Type B pancreatic cell (in vitro differentiated cells): ENCODE measurements around the gene CD4. TPM values are rescaled to one million over a fixed set of nuclear protein-coding genes. Genes with fewer than 3 reads are reported as not detected.

Source experiments
- DNase-seq: peaks from one replicate; pipeline ENCODE4 v3.0.0; 2021; ENCODE audit warnings: mixed read lengths; ENCODE audit not compliant: unreplicated experiment; ENCODE audit errors: extremely low spot score
- H3K27ac Mint-ChIP-seq: 2 replicates; pipeline ENCODE4 v1.8.0; 2021; ENCODE audit warnings: mild to moderate bottlenecking, mixed read lengths
- H3K27me3 Mint-ChIP-seq: 2 replicates; pipeline ENCODE4 v1.8.0; 2021; ENCODE audit warnings: mixed read lengths
- H3K36me3 Mint-ChIP-seq: 2 replicates; pipeline ENCODE4 v1.8.0; 2021; ENCODE audit warnings: mixed read lengths
- H3K4me1 Mint-ChIP-seq: one replicate; pipeline ENCODE4 v1.8.0; 2021; ENCODE audit warnings: mixed read lengths; ENCODE audit not compliant: unreplicated experiment
- H3K4me3 Mint-ChIP-seq: 2 replicates; pipeline ENCODE4 v1.8.0; 2021; ENCODE audit warnings: mild to moderate bottlenecking, mixed read lengths
- H3K9me3 Mint-ChIP-seq: 2 replicates; pipeline ENCODE4 v1.8.0; 2021; ENCODE audit warnings: mixed read lengths
- CTCF ChIP-seq: fragments of 200-600 bp; sonication (generic); conservative IDR thresholded peaks from 2 replicates; pipeline ENCODE4 v1.5.0; 2021; ENCODE audit warnings: antibody characterized with exemption, mild to moderate bottlenecking
- total RNA-seq: library from RNA; stranded (reverse); gene quantifications from 2 replicates; pipeline ENCODE4 v1.2.1, GENCODE V29; 2021; ENCODE audit warnings: low replicate concordance

CD4 gene
- total RNA-seq, 1 donor from 2014 or later: 0.65 TPM

DNA sequence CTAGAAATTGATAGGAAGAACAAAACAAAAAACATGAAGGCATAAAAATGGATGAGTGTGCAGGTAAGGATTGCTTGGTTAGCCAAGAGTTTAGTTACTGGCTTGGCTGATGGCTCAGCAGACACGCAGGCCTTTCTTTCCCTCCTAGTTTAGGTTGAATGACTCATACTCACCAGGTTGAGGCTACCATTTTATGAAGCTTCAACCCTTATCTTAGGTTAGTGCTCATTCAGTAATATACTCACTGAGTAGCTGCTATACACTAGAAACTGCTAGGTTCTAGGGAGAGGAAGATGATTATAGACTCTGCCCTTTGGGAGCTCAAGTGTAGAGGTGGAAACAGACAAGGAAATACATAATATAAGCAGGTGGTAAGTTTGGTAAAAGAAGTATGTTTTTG lies 44.9 kb downstream of the CD4 start:
- Mint-ChIP-seq H3K4me1 (no peaks in the 10 kb centered on the region), H3K36me3 (peaks cover 31% of the 10 kb centered on the region), H3K27me3 (peaks cover 3% of the 10 kb centered on the region), H3K4me3 (no peak overlapping the region), H3K9me3 (no peaks in the 10 kb centered on the region), H3K27ac (no peak overlapping the region)
- DNase-seq: no peak
- TF ChIP-seq CTCF: no peak

DNA sequence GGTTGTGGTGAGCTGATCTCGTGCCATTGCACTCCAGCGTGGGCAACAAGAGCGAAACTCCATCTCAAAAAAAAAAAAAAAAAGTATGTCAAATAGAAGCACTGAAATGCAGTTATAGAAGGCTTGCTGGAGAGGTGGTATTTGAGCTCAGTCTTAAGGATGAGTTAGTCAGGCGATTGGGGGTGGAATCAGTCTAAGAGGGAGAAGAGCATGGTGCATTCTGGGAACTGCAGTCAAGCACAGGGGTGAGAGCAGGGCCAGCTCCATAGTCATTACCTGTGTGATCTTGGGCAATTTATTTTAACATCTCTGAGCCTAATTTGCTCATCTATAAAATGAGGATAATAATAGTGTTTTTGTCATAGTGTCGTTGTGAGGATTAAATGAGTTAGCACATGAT lies 45.5 kb downstream of the CD4 start:
- Mint-ChIP-seq H3K4me1 (no peaks in the 10 kb centered on the region), H3K27me3 (no peaks in the 10 kb centered on the region), H3K9me3 (no peaks in the 10 kb centered on the region), H3K36me3 (peaks cover 31% of the 10 kb centered on the region), H3K4me3 (no peak overlapping the region), H3K27ac (no peak overlapping the region)
- TF ChIP-seq CTCF: no peak
- DNase-seq: no peak

DNA sequence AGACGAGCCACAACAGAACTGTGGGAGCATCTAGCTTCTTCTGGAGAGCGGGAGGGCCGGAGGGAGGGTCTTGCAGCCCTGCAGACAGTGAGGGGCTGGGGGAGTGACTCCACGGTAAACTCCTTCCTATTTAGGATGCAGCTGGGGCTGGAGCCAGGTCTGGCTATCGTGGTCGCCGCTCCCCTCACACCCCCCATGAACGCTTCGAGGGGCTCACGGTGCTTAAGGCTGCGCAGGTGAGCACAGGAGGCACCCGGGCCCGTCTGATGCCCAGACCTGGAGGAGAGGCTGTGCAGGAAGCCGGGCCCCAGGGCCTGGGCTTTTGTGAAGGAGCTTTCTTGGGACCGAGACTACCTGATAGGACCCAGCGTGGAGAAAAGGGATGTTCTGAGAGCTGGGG lies 47.5 kb downstream of the CD4 start:
- no peak overlapping the region for H3K27ac Mint-ChIP-seq
- H3K9me3 Mint-ChIP-seq: no peaks in the 10 kb centered on the region
- H3K36me3 Mint-ChIP-seq: peaks cover 26% of the 10 kb centered on the region
- no peaks in the 10 kb centered on the region for H3K27me3 Mint-ChIP-seq
- no peak for TF ChIP-seq CTCF
- H3K4me3 Mint-ChIP-seq: no peak overlapping the region
- DNase-seq: no peak
- no peaks in the 10 kb centered on the region for H3K4me1 Mint-ChIP-seq

DNA sequence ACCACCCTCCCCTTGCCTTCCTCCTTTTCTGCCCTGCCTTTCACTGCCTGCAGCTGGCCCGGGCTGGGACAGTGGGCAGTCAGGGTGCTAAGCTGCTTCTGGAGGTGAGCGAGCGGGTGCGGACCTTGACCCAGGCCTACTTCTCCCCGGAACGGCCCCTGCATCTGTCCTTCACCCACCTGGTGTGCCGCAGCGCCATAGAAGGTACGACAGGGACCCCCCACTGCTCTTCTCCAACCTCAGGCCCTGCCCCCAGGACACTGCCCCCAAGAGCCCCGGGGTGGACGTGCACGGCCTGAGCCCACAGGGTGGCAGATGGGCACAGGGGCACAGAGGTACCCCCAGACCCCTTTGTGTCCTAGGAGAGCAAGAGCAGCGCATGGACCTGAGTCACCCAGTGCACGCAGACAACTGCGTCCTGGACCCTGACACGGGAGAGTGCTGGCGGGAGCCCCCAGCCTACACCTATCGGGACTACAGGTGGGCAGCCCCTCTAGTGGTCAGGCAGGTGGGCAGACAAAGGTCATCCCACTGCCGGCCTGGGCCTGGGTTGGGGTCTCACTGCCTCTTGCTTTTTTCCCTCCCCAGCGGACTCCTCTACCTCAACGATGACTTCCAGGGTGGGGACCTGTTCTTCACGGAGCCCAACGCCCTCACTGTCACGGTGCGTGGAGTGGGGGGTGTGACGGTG lies 48.2 kb downstream of the CD4 start:
- Mint-ChIP-seq H3K4me3 (no peak overlapping the region), H3K27ac (no peak overlapping the region)
- TF ChIP-seq CTCF: no peak

DNA sequence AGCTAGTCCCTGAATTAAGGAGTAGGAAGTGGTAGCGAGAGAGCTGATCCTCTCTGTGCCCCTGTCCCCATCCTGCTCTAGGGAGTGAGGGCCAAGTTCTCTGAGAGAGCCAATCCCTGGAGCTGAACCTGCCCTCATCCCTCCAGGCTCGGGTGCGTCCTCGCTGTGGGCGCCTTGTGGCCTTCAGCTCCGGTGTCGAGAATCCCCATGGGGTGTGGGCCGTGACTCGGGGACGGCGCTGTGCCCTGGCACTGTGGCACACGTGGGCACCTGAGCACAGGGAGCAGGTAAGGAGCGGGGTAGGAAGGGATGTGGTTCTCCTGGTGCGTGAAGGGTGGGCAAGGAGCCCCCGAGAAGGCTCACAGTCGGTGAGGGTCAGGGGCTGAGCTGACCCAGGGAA lies 49.5 kb downstream of the CD4 start:
- H3K4me1 Mint-ChIP-seq: no peaks in the 10 kb centered on the region
- no peak overlapping the region for H3K4me3 Mint-ChIP-seq
- H3K27me3 Mint-ChIP-seq: no peaks in the 10 kb centered on the region

More for the DNA sequence above, 48.2 kb downstream of the CD4 start:
- Mint-ChIP-seq H3K9me3 (no peaks in the 10 kb centered on the region), H3K27me3 (no peaks in the 10 kb centered on the region), H3K36me3 (peaks cover 25% of the 10 kb centered on the region), H3K4me1 (no peaks in the 10 kb centered on the region)
- DNase-seq: no peak

More for the DNA sequence above, 49.5 kb downstream of the CD4 start:
- Mint-ChIP-seq H3K9me3 (no peaks in the 10 kb centered on the region), H3K27ac (no peak overlapping the region), H3K36me3 (peaks cover 28% of the 10 kb centered on the region)
- no peak for TF ChIP-seq CTCF
- no peak for DNase-seq
